HG03097 (cell line): ENCODE results near the gene ELAVL3.
"Not testable (repeated sequence)": the region's sequence is repeated elsewhere in the genome, so short reads cannot be mapped to it uniquely, and the experiment has no call there.

ENCODE experiments used
- ATAC-seq: cut with Tn5 transposase; IDR thresholded peaks from one replicate; pipeline ENCODE4 v1.9.1; 2021; ENCODE audit not compliant: unreplicated experiment, low FRiP score

ELAVL3 gene

GRCh38 chr19:11416346-11417052 is 64.3 kb downstream of the ELAVL3 start:
- ATAC-seq = no peak

- no peak for ATAC-seq
Measured at GRCh38 chr19:11414544-11414943, 66.3 kb downstream of the ELAVL3 start.

- no peak for ATAC-seq
Measured at GRCh38 chr19:11410682-11411081, 70.2 kb downstream of the ELAVL3 start.

GRCh38 chr19:11408591-11408990 is 72.3 kb downstream of the ELAVL3 start:
- no peak for ATAC-seq

- ATAC-seq = not testable (repeated sequence)
Measured at GRCh38 chr19:11406703-11407236, 74.1 kb downstream of the ELAVL3 start.

- ATAC-seq = no peak
Measured at GRCh38 chr19:11405846-11406643, 74.8 kb downstream of the ELAVL3 start.

GRCh38 chr19:11404588-11405222 is 76.1 kb downstream of the ELAVL3 start:
- no peak for ATAC-seq

GRCh38 chr19:11401808-11402543 is 78.9 kb downstream of the ELAVL3 start:
- ATAC-seq = no peak
